Measurements from ENCODE around the gene HSPA4L.

DNA sequence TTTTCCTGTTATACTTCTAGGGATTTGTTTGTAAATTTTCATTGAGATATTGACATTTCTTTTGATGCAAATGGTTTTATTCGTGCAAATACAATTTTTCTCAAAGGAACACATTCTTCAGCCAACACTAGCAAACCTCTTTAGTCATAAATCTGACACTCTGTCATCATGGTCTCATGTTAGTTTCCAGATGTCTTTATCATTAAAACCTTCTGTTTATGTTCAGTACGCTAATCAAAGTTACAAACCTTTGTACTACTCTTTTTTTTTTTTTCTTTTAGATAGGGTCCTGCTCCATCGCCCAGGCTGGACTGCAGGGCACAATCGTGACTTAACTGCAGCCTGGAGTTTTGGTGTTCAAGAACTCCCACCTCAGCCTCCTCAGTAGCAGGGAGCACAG, 44.8 kb upstream of the HSPA4L start:
- TF ChIP-seq CTCF (IDR thresholded peaks at IDR 0.05) = no peak
- no peak for TF ChIP-seq POLR2AphosphoS5 (IDR thresholded peaks at IDR 0.05)
- no peak for TF ChIP-seq POLR2A (IDR thresholded peaks at IDR 0.05)

Measured in sigmoid colon (tissue), 4 donors.